ENCODE results near the gene TEX22. TPM values are rescaled to one million over a fixed set of nuclear protein-coding genes. Genes with fewer than 3 reads are reported as not detected.

TEX22 gene
- total and polyA plus RNA-seq, 4 donors, result 0.02 to 0.14 (median 0.08) TPM; not detected in 1

DNA sequence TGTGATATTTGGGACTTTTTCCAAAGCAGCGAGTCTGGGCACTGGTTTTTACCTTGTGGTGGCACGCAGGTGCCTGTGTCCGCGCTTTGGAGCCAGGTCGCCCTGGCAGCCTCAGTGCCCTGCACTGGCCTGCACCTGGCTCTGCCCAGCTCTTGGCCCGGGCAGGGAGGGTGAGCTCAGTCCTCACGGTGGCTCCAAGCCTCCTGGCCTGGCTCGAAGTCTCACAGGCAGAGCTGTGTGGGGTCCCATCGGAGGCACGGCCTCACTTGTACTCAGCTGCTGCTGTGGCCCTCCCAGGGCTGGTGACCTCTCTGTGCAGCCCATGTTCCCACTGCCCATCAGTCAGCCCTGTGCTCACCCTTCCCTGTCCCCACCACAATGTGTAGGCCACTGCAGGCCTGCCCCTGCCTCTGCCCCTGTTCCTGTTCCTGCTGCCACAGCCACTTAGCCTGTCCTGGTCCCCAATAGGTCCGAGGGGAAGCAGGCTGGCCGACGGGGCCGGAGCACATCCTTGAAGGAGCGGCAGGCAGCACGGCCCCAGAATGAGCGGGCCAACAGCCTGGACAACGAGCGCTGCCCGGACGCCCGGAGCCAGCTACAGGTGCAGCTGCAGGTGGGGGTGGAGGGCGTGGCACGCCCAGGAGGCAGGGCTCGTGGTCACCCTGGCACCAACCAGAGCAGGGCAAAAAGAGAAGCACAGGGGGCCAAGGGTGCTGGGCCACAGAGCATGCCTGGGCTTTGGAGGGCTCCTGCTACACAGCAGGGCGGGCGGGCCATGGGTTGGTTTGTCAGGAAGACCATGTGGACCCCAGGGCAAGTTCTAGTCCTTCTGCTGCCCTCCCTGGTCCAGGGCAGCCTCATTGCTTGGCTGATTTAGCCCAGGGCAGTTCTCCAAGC, 16.6 kb upstream of the TEX22 start:
- peaks cover 0 to 21% (median 4%) of the 10 kb centered on the region in 4 donors for H3K36me3 ChIP-seq (ENCODE audit: control insufficient read depth in 4 of 4, insufficient read depth in 3 of 4, low read depth in 1 of 4, low read length in 3 of 4)
- H3K9me3 ChIP-seq (ENCODE audit: control insufficient read depth in 4 of 4, low read length in 3 of 4), result no peaks in the 10 kb centered on the region
- H3K4me3 ChIP-seq (ENCODE audit: low read depth in 1 of 3, low read length in 3 of 3), result no peak overlapping the region
- H3K9ac ChIP-seq (ENCODE audit: low read depth in 1 of 2, low read length in 2 of 2), result no peak overlapping the region
- 92% methylated on average over 27 of the region's 27 CpGs for WGBS
- no peak for DNase-seq (ENCODE audit: low spot score)
- H3K27ac ChIP-seq (ENCODE audit: low read depth in 1 of 2, low read length in 2 of 2), result no peak overlapping the region
- no peaks in the 10 kb centered on the region for H3K4me1 ChIP-seq (ENCODE audit: control insufficient read depth in 4 of 4, insufficient read depth in 4 of 4, low read length in 3 of 4)
- TF ChIP-seq YY1 (IDR thresholded peaks at IDR 0.05), result no peak
- no peak for TF ChIP-seq HNF4A (conservative IDR thresholded peaks at IDR 0.05)
- TF ChIP-seq GABPA (IDR thresholded peaks at IDR 0.05 in 1 of 2, conservative IDR thresholded peaks at IDR 0.05 in 1 of 2), result no peak
- no peak for TF ChIP-seq TAF1 (conservative IDR thresholded peaks at IDR 0.05)
- TF ChIP-seq, protein P1, sequence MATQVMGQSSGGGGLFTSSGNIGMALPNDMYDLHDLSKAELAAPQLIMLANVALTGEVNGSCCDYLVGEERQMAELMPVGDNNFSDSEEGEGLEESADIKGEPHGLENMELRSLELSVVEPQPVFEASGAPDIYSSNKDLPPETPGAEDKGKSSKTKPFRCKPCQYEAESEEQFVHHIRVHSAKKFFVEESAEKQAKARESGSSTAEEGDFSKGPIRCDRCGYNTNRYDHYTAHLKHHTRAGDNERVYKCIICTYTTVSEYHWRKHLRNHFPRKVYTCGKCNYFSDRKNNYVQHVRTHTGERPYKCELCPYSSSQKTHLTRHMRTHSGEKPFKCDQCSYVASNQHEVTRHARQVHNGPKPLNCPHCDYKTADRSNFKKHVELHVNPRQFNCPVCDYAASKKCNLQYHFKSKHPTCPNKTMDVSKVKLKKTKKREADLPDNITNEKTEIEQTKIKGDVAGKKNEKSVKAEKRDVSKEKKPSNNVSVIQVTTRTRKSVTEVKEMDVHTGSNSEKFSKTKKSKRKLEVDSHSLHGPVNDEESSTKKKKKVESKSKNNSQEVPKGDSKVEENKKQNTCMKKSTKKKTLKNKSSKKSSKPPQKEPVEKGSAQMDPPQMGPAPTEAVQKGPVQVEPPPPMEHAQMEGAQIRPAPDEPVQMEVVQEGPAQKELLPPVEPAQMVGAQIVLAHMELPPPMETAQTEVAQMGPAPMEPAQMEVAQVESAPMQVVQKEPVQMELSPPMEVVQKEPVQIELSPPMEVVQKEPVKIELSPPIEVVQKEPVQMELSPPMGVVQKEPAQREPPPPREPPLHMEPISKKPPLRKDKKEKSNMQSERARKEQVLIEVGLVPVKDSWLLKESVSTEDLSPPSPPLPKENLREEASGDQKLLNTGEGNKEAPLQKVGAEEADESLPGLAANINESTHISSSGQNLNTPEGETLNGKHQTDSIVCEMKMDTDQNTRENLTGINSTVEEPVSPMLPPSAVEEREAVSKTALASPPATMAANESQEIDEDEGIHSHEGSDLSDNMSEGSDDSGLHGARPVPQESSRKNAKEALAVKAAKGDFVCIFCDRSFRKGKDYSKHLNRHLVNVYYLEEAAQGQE (IDR thresholded peaks at IDR 0.05), result no peak
- TF ChIP-seq FOXA1 (IDR thresholded peaks at IDR 0.05), result no peak
- TF ChIP-seq SP1 (IDR thresholded peaks at IDR 0.05), result no peak
- no peak for TF ChIP-seq HNF4G (IDR thresholded peaks at IDR 0.05)
- TF ChIP-seq FOXA2 (IDR thresholded peaks at IDR 0.05), result no peak
- TF ChIP-seq, protein P2, sequence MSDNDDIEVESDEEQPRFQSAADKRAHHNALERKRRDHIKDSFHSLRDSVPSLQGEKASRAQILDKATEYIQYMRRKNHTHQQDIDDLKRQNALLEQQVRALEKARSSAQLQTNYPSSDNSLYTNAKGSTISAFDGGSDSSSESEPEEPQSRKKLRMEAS (IDR thresholded peaks at IDR 0.05), result no peak
- TF ChIP-seq RXRA (IDR thresholded peaks at IDR 0.05), result no peak
- no peak for TF ChIP-seq JUND (IDR thresholded peaks at IDR 0.05)
- no peak for TF ChIP-seq RAD21 (IDR thresholded peaks at IDR 0.05)
- TF ChIP-seq, protein P3, sequence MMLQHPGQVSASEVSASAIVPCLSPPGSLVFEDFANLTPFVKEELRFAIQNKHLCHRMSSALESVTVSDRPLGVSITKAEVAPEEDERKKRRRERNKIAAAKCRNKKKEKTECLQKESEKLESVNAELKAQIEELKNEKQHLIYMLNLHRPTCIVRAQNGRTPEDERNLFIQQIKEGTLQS (IDR thresholded peaks at IDR 0.05), result no peak
- TF ChIP-seq, protein P4, sequence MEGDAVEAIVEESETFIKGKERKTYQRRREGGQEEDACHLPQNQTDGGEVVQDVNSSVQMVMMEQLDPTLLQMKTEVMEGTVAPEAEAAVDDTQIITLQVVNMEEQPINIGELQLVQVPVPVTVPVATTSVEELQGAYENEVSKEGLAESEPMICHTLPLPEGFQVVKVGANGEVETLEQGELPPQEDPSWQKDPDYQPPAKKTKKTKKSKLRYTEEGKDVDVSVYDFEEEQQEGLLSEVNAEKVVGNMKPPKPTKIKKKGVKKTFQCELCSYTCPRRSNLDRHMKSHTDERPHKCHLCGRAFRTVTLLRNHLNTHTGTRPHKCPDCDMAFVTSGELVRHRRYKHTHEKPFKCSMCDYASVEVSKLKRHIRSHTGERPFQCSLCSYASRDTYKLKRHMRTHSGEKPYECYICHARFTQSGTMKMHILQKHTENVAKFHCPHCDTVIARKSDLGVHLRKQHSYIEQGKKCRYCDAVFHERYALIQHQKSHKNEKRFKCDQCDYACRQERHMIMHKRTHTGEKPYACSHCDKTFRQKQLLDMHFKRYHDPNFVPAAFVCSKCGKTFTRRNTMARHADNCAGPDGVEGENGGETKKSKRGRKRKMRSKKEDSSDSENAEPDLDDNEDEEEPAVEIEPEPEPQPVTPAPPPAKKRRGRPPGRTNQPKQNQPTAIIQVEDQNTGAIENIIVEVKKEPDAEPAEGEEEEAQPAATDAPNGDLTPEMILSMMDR (IDR thresholded peaks at IDR 0.05; ENCODE audit: low read depth, low read length, missing input control), result no peak
- TF ChIP-seq, protein P5, sequence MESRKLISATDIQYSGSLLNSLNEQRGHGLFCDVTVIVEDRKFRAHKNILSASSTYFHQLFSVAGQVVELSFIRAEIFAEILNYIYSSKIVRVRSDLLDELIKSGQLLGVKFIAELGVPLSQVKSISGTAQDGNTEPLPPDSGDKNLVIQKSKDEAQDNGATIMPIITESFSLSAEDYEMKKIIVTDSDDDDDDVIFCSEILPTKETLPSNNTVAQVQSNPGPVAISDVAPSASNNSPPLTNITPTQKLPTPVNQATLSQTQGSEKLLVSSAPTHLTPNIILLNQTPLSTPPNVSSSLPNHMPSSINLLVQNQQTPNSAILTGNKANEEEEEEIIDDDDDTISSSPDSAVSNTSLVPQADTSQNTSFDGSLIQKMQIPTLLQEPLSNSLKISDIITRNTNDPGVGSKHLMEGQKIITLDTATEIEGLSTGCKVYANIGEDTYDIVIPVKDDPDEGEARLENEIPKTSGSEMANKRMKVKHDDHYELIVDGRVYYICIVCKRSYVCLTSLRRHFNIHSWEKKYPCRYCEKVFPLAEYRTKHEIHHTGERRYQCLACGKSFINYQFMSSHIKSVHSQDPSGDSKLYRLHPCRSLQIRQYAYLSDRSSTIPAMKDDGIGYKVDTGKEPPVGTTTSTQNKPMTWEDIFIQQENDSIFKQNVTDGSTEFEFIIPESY (IDR thresholded peaks at IDR 0.05), result no peak
- H3K27me3 ChIP-seq (ENCODE audit: control insufficient read depth in 4 of 4, insufficient read depth in 4 of 4, low read length in 3 of 4), result no peaks in the 10 kb centered on the region

Data from liver (tissue), 9 donors.